ENCODE results near the gene CMTR1. TPM values are rescaled to one million over a fixed set of nuclear protein-coding genes. Genes with fewer than 3 reads are reported as not detected.
A peak's percentile ranks its signal among the peaks of the same experiment; 100 is the strongest.

CMTR1 gene
- total and polyA plus RNA-seq, 2 of the 13 experiments (the other 11 are each of a cell fraction or from before 2014, with no cell fraction given), result 19.7 to 55.2 TPM

DNA sequence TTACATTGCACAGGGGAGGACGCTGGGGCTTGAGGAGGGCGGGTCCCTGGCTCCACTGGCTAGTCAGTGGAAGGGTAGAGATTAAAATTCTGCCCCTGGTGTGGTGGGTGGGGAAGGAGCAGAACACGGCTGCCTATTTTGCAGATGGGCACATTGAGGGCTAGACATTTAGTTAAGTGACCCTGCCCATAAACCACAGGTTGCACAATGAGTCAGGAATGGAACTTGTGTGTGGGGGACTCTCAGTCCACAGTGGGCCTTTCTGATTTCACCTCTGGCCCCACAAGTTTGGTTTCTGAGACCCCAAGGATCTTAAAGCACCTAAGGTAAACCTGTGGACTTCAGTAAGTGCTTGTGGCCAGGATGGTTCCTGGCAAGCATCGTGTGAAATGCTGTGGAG, 88.7 kb downstream of the CMTR1 start:
- CTCF ChIA-PET (ENCODE audit: low intra/inter-chr PET ratio, low total read pairs), result no interaction called here

DNA sequence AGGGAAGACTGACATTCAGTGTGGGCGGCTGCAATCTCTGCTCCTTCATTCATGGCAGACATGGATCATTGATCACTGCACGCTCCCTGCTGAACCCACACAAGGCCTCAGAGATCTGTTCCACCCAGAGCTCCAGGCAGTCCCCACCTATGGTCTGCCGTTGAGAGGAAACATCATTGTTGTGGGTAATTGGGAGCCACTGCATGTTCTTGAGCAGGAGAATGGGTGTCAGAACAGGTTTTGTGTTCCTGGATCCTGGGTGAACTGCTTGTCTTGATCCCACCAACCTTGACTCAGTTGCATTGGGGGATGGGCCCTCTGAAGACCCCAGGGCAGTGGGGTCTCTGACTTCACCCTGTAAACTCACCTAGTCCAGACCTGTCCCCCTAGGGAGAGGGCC, 89.8 kb downstream of the CMTR1 start:
- Histone ChIP-seq H3K9ac (ENCODE audit: insufficient read depth, low read depth, low read length) (no peak overlapping the region), H3K79me2 (ENCODE audit: insufficient read depth, low read length) (no peaks in the 10 kb centered on the region), H3K36me3 (replicated peaks in 1 of 2; ENCODE audit: control insufficient read depth in 1 of 2, insufficient read depth in 2 of 2, low read length in 2 of 2) (no peaks in the 10 kb centered on the region), H3K4me1 (ENCODE audit: insufficient read depth, low read length) (no peaks in the 10 kb centered on the region), H3K27ac (ENCODE audit: extremely low read length, insufficient read depth, low read length) (no peak overlapping the region), H3K4me2 (ENCODE audit: low read depth, low read length) (no peak overlapping the region), H3K27me3 (ENCODE audit: control insufficient read depth in 1 of 2, insufficient read depth in 2 of 2, low read length in 2 of 2) (peaks cover 0 to 9% of the 10 kb centered on the region in 2 experiments; a peak in 1 of 5 replicates), H2AFZ (ENCODE audit: low read length) (no peak overlapping the region), H3K4me3 (replicated peaks in 1 of 3; ENCODE audit: insufficient read depth in 1 of 3, low read depth in 2 of 3, low read length in 3 of 3) (no peak overlapping the region), H4K20me1 (ENCODE audit: insufficient read depth, low read length) (no peaks in the 10 kb centered on the region), H3K9me3 (ENCODE audit: low read length) (no peaks in the 10 kb centered on the region)
- no TSS peak for BruUV-seq (replicated peaks)
- 71% methylated on average over 3 of the region's 3 CpGs for WGBS (ENCODE audit: low lambda C conversion rate)
- no peak for ATAC-seq
- ChIA-PET POLR2A (no interaction called here), CTCF (ENCODE audit: low intra/inter-chr PET ratio, low total read pairs) (no interaction called here)
- intact Hi-C loops (cut with micrococcal nuclease; ENCODE audit: unreplicated experiment), result no loop called here
- no peak for FAIRE-seq
- in situ Hi-C loops (cut with HindIII; ENCODE audit: extremely low pct_ligation_motif_present, low pct_unique_long_range_greater_than_20kb), result no loop called here
- no peak for DNase-seq (ENCODE audit: low spot score)
- no peak for TF ChIP-seq ZNF841 (CRISPR knock-in tag; IDR thresholded peaks at IDR 0.05; ENCODE audit: borderline replicate concordance)
- no peak for TF ChIP-seq ZNF546 (CRISPR knock-in tag; conservative IDR thresholded peaks at IDR 0.05)
- TF ChIP-seq, protein P1, sequence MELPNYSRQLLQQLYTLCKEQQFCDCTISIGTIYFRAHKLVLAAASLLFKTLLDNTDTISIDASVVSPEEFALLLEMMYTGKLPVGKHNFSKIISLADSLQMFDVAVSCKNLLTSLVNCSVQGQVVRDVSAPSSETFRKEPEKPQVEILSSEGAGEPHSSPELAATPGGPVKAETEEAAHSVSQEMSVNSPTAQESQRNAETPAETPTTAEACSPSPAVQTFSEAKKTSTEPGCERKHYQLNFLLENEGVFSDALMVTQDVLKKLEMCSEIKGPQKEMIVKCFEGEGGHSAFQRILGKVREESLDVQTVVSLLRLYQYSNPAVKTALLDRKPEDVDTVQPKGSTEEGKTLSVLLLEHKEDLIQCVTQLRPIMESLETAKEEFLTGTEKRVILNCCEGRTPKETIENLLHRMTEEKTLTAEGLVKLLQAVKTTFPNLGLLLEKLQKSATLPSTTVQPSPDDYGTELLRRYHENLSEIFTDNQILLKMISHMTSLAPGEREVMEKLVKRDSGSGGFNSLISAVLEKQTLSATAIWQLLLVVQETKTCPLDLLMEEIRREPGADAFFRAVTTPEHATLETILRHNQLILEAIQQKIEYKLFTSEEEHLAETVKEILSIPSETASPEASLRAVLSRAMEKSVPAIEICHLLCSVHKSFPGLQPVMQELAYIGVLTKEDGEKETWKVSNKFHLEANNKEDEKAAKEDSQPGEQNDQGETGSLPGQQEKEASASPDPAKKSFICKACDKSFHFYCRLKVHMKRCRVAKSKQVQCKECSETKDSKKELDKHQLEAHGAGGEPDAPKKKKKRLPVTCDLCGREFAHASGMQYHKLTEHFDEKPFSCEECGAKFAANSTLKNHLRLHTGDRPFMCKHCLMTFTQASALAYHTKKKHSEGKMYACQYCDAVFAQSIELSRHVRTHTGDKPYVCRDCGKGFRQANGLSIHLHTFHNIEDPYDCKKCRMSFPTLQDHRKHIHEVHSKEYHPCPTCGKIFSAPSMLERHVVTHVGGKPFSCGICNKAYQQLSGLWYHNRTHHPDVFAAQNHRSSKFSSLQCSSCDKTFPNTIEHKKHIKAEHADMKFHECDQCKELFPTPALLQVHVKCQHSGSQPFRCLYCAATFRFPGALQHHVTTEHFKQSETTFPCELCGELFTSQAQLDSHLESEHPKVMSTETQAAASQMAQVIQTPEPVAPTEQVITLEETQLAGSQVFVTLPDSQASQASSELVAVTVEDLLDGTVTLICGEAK (IDR thresholded peaks at IDR 0.05), result no peak
- TF ChIP-seq, protein P1 (CRISPR knock-in tag; IDR thresholded peaks at IDR 0.05), result no peak
- TF ChIP-seq ZBTB38 (CRISPR knock-in tag; IDR thresholded peaks at IDR 0.05), result no peak
- TF ChIP-seq, protein P2, sequence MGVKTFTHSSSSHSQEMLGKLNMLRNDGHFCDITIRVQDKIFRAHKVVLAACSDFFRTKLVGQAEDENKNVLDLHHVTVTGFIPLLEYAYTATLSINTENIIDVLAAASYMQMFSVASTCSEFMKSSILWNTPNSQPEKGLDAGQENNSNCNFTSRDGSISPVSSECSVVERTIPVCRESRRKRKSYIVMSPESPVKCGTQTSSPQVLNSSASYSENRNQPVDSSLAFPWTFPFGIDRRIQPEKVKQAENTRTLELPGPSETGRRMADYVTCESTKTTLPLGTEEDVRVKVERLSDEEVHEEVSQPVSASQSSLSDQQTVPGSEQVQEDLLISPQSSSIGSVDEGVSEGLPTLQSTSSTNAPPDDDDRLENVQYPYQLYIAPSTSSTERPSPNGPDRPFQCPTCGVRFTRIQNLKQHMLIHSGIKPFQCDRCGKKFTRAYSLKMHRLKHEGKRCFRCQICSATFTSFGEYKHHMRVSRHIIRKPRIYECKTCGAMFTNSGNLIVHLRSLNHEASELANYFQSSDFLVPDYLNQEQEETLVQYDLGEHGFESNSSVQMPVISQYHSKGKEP (CRISPR knock-in tag; IDR thresholded peaks at IDR 0.05), result no peak
- TF ChIP-seq HNRNPL (IDR thresholded peaks at IDR 0.05; ENCODE audit: low read depth, low read length), result no peak

More for the DNA sequence above, 88.7 kb downstream of the CMTR1 start:
- POLR2A ChIA-PET, result no interaction called here
- H4K20me1 ChIP-seq (ENCODE audit: insufficient read depth, low read length), result no peaks in the 10 kb centered on the region
- H3K9ac ChIP-seq (ENCODE audit: insufficient read depth, low read depth, low read length), result no peak overlapping the region
- H3K36me3 ChIP-seq (replicated peaks in 1 of 2; ENCODE audit: control insufficient read depth in 1 of 2, insufficient read depth in 2 of 2, low read length in 2 of 2), result no peaks in the 10 kb centered on the region
- H3K27me3 ChIP-seq (ENCODE audit: control insufficient read depth in 1 of 2, insufficient read depth in 2 of 2, low read length in 2 of 2), result peaks cover 2 to 13% of the 10 kb centered on the region in 2 experiments; a peak in 2 of 5 replicates
- WGBS (ENCODE audit: low lambda C conversion rate), result 19% methylated on average over 4 of the region's 4 CpGs
- DNase-seq (ENCODE audit: low spot score) (no peak), FAIRE-seq (no peak), ATAC-seq (no peak)
- H3K4me2 ChIP-seq (ENCODE audit: low read depth, low read length), result no peak overlapping the region
- TF ChIP-seq ZNF253 (CRISPR knock-in tag; IDR thresholded peaks at IDR 0.05; ENCODE audit: borderline replicate concordance), result no peak
- TF ChIP-seq ZNF629 (CRISPR knock-in tag; conservative IDR thresholded peaks at IDR 0.05), result 0 out of 2 replicates have a peak, but pooled peaks have one; percentile 21
- no peak for TF ChIP-seq NFE2L2 (IDR thresholded peaks at IDR 0.05; ENCODE audit: low read length)
- TF ChIP-seq SMAD3 (CRISPR knock-in tag; IDR thresholded peaks at IDR 0.05), result no peak
- intact Hi-C loops (cut with micrococcal nuclease; ENCODE audit: unreplicated experiment) (no loop called here), in situ Hi-C loops (cut with HindIII; ENCODE audit: extremely low pct_ligation_motif_present, low pct_unique_long_range_greater_than_20kb) (no loop called here)
- H3K27ac ChIP-seq (ENCODE audit: extremely low read length, insufficient read depth, low read length), result no peak overlapping the region
- H3K79me2 ChIP-seq (ENCODE audit: insufficient read depth, low read length), result no peaks in the 10 kb centered on the region
- peaks cover 8% of the 10 kb centered on the region for H3K4me1 ChIP-seq (ENCODE audit: insufficient read depth, low read length)
- H3K9me3 ChIP-seq (ENCODE audit: low read length), result no peaks in the 10 kb centered on the region
- no TSS peak for BruUV-seq (replicated peaks)
- no peak overlapping the region for H3K4me3 ChIP-seq (replicated peaks in 1 of 3; ENCODE audit: insufficient read depth in 1 of 3, low read depth in 2 of 3, low read length in 3 of 3)
- no peak overlapping the region for H2AFZ ChIP-seq (ENCODE audit: low read length)

Measured in HepG2 (cell line).